ENCODE measurements around the gene WDR33.

- no peak for TF ChIP-seq POLR2A (IDR thresholded peaks at IDR 0.05; ENCODE audit: low read depth, low read length)
- TF ChIP-seq TAF1 (IDR thresholded peaks at IDR 0.05; ENCODE audit: low read depth, low read length): no peak
- TF ChIP-seq POLR2AphosphoS5 (IDR thresholded peaks at IDR 0.05; ENCODE audit: low read depth, low read length): no peak
- TF ChIP-seq POU2F2 (IDR thresholded peaks at IDR 0.05; ENCODE audit: low read depth, low read length): no peak
- no peak for TF ChIP-seq SPI1 (IDR thresholded peaks at IDR 0.05; ENCODE audit: low read depth, low read length)
These were observed 138.4 kb downstream of the WDR33 start for GRCh38 chr2:127672341-127673224.
